Measurements from ENCODE around the gene IMPA2. TPM values are rescaled to one million over a fixed set of nuclear protein-coding genes. Genes with fewer than 3 reads are reported as not detected.

Gene IMPA2
- total and polyA plus RNA-seq, 2 of the 13 experiments (the other 11 are each of a cell fraction or from before 2014, with no cell fraction given) = 37.8 to 71.8 TPM

- TF ChIP-seq AHR (CRISPR knock-in tag; IDR thresholded peaks at IDR 0.05) (peak; percentile 50; the same call in 1 of the 2 replicates), SIX4 (CRISPR knock-in tag; IDR thresholded peaks at IDR 0.05) (0 out of 2 replicates have a peak, but pooled peaks have one; percentile 22), ADNP (CRISPR knock-in tag; IDR thresholded peaks at IDR 0.05) (no peak), PAWR (CRISPR knock-in tag; IDR thresholded peaks at IDR 0.05; ENCODE audit: borderline replicate concordance) (peak; percentile 87; the same call in 1 of the 2 replicates), DPF2 (CRISPR knock-in tag; IDR thresholded peaks at IDR 0.05; ENCODE audit: borderline replicate concordance, low read depth) (no peak), HES4 (CRISPR knock-in tag; IDR thresholded peaks at IDR 0.05; ENCODE audit: borderline replicate concordance) (peak; percentile 87; the same call in 1 of the 2 replicates), POGK (CRISPR knock-in tag; conservative IDR thresholded peaks at IDR 0.05) (peak; percentile 50; the same call in 1 of the 2 replicates), ZNF556 (CRISPR knock-in tag; IDR thresholded peaks at IDR 0.05; ENCODE audit: borderline replicate concordance) (peak; percentile 94), CCAR2 (optimal IDR thresholded peaks at IDR 0.05; ENCODE audit: low read depth, low read length) (no peak), CHD4 (IDR thresholded peaks at IDR 0.05; ENCODE audit: borderline replicate concordance, low read length) (no peak), TAF1 (CRISPR knock-in tag; IDR thresholded peaks at IDR 0.05) (0 out of 2 replicates have a peak, but pooled peaks have one; percentile 23), ZNF264 (CRISPR knock-in tag; IDR thresholded peaks at IDR 0.05) (no peak), ZNF619 (CRISPR knock-in tag; IDR thresholded peaks at IDR 0.05) (peak; percentile 81; the same call in 1 of the 2 replicates), ZNF343 (CRISPR knock-in tag; IDR thresholded peaks at IDR 0.05) (peak; percentile 67), ERF (CRISPR knock-in tag; IDR thresholded peaks at IDR 0.05) (peak; percentile 72), ZNF563 (CRISPR knock-in tag; IDR thresholded peaks at IDR 0.05) (peak; percentile 65; the same call in 1 of the 2 replicates), KAT7 (CRISPR knock-in tag; IDR thresholded peaks at IDR 0.05; ENCODE audit: borderline replicate concordance) (0 out of 2 replicates have a peak, but pooled peaks have one; percentile 43), AHDC1 (CRISPR knock-in tag; IDR thresholded peaks at IDR 0.05; ENCODE audit: borderline replicate concordance) (no peak), ZBTB7B (CRISPR knock-in tag; IDR thresholded peaks at IDR 0.05) (peak; percentile 63; the same call in 1 of the 2 replicates), RXRB (CRISPR knock-in tag; IDR thresholded peaks at IDR 0.05; ENCODE audit: borderline replicate concordance) (peak; percentile 71), ZFP90 (CRISPR knock-in tag; IDR thresholded peaks at IDR 0.05; ENCODE audit: borderline replicate concordance) (peak; percentile 53; the same call in 1 of the 2 replicates), PAX8 (CRISPR knock-in tag; IDR thresholded peaks at IDR 0.05; ENCODE audit: borderline replicate concordance) (peak; percentile 70; the same call in 1 of the 2 replicates)
These were observed 57.6 kb downstream of the IMPA2 start (continued) for GRCh38 chr18:12038639-12039539.

Data from HepG2 (cell line).